ENCODE results near the gene CD99.

DNA sequence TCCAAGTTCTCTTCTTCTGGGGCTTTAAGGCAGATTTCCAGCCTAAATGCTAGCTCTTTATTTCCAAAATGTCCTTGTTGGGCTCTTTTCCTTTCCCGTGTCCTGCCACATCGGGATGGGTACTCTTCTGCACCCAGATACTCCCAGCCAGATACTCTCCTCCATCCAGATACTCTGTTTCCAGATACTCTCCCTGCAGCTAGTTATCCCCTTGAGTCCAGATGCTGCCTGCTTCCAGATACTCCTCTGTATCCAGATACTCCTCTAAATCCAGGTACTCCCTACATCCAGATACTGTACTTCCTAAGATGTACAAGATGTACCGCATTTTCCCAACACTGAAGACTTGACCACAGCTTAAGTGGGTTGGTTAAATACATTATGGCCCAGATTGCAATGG, 50.3 kb downstream of the CD99 start:
- TF ChIP-seq, protein P1, sequence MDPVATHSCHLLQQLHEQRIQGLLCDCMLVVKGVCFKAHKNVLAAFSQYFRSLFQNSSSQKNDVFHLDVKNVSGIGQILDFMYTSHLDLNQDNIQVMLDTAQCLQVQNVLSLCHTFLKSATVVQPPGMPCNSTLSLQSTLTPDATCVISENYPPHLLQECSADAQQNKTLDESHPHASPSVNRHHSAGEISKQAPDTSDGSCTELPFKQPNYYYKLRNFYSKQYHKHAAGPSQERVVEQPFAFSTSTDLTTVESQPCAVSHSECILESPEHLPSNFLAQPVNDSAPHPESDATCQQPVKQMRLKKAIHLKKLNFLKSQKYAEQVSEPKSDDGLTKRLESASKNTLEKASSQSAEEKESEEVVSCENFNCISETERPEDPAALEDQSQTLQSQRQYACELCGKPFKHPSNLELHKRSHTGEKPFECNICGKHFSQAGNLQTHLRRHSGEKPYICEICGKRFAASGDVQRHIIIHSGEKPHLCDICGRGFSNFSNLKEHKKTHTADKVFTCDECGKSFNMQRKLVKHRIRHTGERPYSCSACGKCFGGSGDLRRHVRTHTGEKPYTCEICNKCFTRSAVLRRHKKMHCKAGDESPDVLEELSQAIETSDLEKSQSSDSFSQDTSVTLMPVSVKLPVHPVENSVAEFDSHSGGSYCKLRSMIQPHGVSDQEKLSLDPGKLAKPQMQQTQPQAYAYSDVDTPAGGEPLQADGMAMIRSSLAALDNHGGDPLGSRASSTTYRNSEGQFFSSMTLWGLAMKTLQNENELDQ (tag by site-specific recombination; IDR thresholded peaks at IDR 0.05; ENCODE audit: low read depth): no peak
- TF ChIP-seq KLF7 (tag by site-specific recombination; IDR thresholded peaks at IDR 0.05; ENCODE audit: borderline replicate concordance): no peak
- TF ChIP-seq ZFP41 (tag by site-specific recombination; IDR thresholded peaks at IDR 0.05; ENCODE audit: borderline replicate concordance): no peak
